ENCODE measurements around the gene ADAM17.

GRCh38 chr2:9560628-9561027, 5.0 kb upstream of the ADAM17 start:
- no peak for TF ChIP-seq PREB (CRISPR knock-in tag; IDR thresholded peaks at IDR 0.05)
- no peak for TF ChIP-seq TP53 (CRISPR knock-in tag; conservative IDR thresholded peaks at IDR 0.05)
- TF ChIP-seq ZNF251 (CRISPR knock-in tag; IDR thresholded peaks at IDR 0.05): no peak
- no peak for TF ChIP-seq IRF9 (CRISPR knock-in tag; IDR thresholded peaks at IDR 0.05; ENCODE audit: borderline replicate concordance)
- no peak for TF ChIP-seq MAFK (conservative IDR thresholded peaks at IDR 0.05 in 1 of 2, IDR thresholded peaks at IDR 0.05 in 1 of 2; ENCODE audit: low read length in 2 of 2)
- no peak for TF ChIP-seq CTCF (CRISPR knock-in tag; IDR thresholded peaks at IDR 0.05)
- no peak for TF ChIP-seq PBX2 (CRISPR knock-in tag; IDR thresholded peaks at IDR 0.05)
- no peak for TF ChIP-seq PHF20 (CRISPR knock-in tag; IDR thresholded peaks at IDR 0.05)
- no peak for TF ChIP-seq RFX3 (CRISPR knock-in tag; IDR thresholded peaks at IDR 0.05)
- TF ChIP-seq ZNF629 (CRISPR knock-in tag; conservative IDR thresholded peaks at IDR 0.05): no peak
- TF ChIP-seq POLR2A (IDR thresholded peaks at IDR 0.05; ENCODE audit: insufficient read depth in 1 of 2, low read depth in 2 of 2, low read length in 2 of 2): no peak
- TF ChIP-seq, protein P1, sequence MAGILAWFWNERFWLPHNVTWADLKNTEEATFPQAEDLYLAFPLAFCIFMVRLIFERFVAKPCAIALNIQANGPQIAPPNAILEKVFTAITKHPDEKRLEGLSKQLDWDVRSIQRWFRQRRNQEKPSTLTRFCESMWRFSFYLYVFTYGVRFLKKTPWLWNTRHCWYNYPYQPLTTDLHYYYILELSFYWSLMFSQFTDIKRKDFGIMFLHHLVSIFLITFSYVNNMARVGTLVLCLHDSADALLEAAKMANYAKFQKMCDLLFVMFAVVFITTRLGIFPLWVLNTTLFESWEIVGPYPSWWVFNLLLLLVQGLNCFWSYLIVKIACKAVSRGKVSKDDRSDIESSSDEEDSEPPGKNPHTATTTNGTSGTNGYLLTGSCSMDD (CRISPR knock-in tag; IDR thresholded peaks at IDR 0.05): no peak
- no peak for TF ChIP-seq TEAD2 (CRISPR knock-in tag; IDR thresholded peaks at IDR 0.05)
